NT2/D1 (cell line): ENCODE data around the gene LGALS7B.

Experiments used
- SUZ12 ChIP-seq: IDR thresholded peaks from 2 replicates; pipeline ENCODE4 v1.6.1; 2011; ENCODE audit not compliant: insufficient read length, insufficient read depth; ENCODE audit errors: extremely low read depth
- YY1 ChIP-seq: IDR thresholded peaks from 2 replicates; pipeline ENCODE4 v1.6.1; 2011; ENCODE audit not compliant: insufficient read length, insufficient read depth
- ZNF274 ChIP-seq: IDR thresholded peaks from 2 replicates; pipeline ENCODE4 v1.6.1; 2011; ENCODE audit warnings: mild to moderate bottlenecking, low read depth, low read length

DNA sequence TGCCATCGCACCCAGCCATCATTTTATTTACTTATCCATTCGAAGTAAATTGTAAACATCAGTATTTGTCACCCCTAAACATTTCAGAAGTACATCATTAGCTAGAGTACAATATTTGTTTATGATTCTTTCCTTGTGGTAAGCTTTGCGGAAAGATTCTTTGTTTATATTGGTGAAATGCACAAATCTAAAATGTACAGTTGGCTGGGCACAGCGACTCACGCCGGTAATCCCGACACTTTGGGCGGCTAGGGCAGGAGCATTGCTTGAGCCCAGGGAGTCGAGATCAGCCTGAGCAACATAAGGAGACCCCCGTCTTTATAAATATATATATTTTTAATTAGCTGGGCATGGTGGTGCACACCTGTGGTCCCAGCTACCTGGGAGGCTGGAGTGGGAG lies 10.1 kb downstream of the LGALS7B start:
- no peak for TF ChIP-seq YY1
- no peak for TF ChIP-seq SUZ12
- TF ChIP-seq ZNF274, result no peak
